Measurements from ENCODE around the gene CCDC66. TPM values are rescaled to one million over a fixed set of nuclear protein-coding genes. Genes with fewer than 3 reads are reported as not detected.

CCDC66 gene
- total RNA-seq, 1 experiment from 2014 or later: 23.0 TPM

- no peak for TF ChIP-seq CREB1 (CRISPR knock-in tag; IDR thresholded peaks at IDR 0.05)
- peak; percentile 75 for TF ChIP-seq HMGXB4 (CRISPR knock-in tag; IDR thresholded peaks at IDR 0.05)
- no peak for TF ChIP-seq ESRRA (CRISPR knock-in tag; IDR thresholded peaks at IDR 0.05; ENCODE audit: borderline replicate concordance)
- TF ChIP-seq GTF2I (CRISPR knock-in tag; conservative IDR thresholded peaks at IDR 0.05): no peak
- no peak for TF ChIP-seq ZNF219 (CRISPR knock-in tag; IDR thresholded peaks at IDR 0.05; ENCODE audit: borderline replicate concordance)
- TF ChIP-seq EMX1 (CRISPR knock-in tag; IDR thresholded peaks at IDR 0.05): no peak
- no peak for TF ChIP-seq ZNF425 (CRISPR knock-in tag; conservative IDR thresholded peaks at IDR 0.05)
- TF ChIP-seq CBFB (CRISPR knock-in tag; IDR thresholded peaks at IDR 0.05; ENCODE audit: low read depth): peak; percentile 27; the same call in 1 of the 2 replicates
- no peak for TF ChIP-seq ATF3 (CRISPR knock-in tag; conservative IDR thresholded peaks at IDR 0.05)
- no peak; the same call in 1 of the 2 replicates for TF ChIP-seq ZMAT4 (CRISPR knock-in tag; IDR thresholded peaks at IDR 0.05)
- TF ChIP-seq ZNF396 (CRISPR knock-in tag; IDR thresholded peaks at IDR 0.05; ENCODE audit: borderline replicate concordance): no peak
- peak; percentile 53; the same call in 1 of the 2 replicates for TF ChIP-seq ZBTB21 (CRISPR knock-in tag; IDR thresholded peaks at IDR 0.05; ENCODE audit: borderline replicate concordance)
- no peak; the same call in 1 of the 2 replicates for TF ChIP-seq USF1 (CRISPR knock-in tag; IDR thresholded peaks at IDR 0.05)
- 0 out of 2 replicates have a peak, but pooled peaks have one; percentile 30 for TF ChIP-seq IRF1 (CRISPR knock-in tag; IDR thresholded peaks at IDR 0.05)
These were observed at the start of gene CCDC66 (continued) for GRCh38 chr3:56556908-56557830.

- Mint-ChIP-seq H3K4me1 (peaks cover under 1% of the 10 kb centered on the region; the same call in 1 of the 2 replicates), H3K27me3 (ENCODE audit: low read depth) (no peaks in the 10 kb centered on the region; the same call in 1 of the 2 replicates), H3K9me3 (no peaks in the 10 kb centered on the region), H3K36me3 (no peaks in the 10 kb centered on the region), H3K27ac (no peak overlapping the region), H3K4me3 (no peak overlapping the region)
- ATAC-seq (no peak), DNase-seq (ENCODE audit: low spot score) (no peak)
- CTCF ChIA-PET: interaction anchor here (1.7 kb wide), 1 partner anchor 25 kb away, joined by 5 read pairs; no protein-coding TSS in a partner anchor
- POLR2A ChIA-PET: no interaction called here
- no peak for TF ChIP-seq ETV6 (CRISPR knock-in tag; IDR thresholded peaks at IDR 0.05)
- TF ChIP-seq EMX1 (CRISPR knock-in tag; IDR thresholded peaks at IDR 0.05): no peak
- TF ChIP-seq HMGXB4 (CRISPR knock-in tag; IDR thresholded peaks at IDR 0.05): no peak
- no peak for TF ChIP-seq SMAD3 (CRISPR knock-in tag; IDR thresholded peaks at IDR 0.05; ENCODE audit: borderline replicate concordance)
- TF ChIP-seq NFYB (CRISPR knock-in tag; conservative IDR thresholded peaks at IDR 0.05; ENCODE audit: low read depth): no peak
- TF ChIP-seq ERG (CRISPR knock-in tag; IDR thresholded peaks at IDR 0.05): no peak
- no peak for TF ChIP-seq ZNF232 (CRISPR knock-in tag; IDR thresholded peaks at IDR 0.05)
- no peak for TF ChIP-seq RELA (CRISPR knock-in tag; IDR thresholded peaks at IDR 0.05; ENCODE audit: borderline replicate concordance)
- TF ChIP-seq ZNF425 (CRISPR knock-in tag; conservative IDR thresholded peaks at IDR 0.05): no peak
- no peak for TF ChIP-seq USF1 (CRISPR knock-in tag; IDR thresholded peaks at IDR 0.05)
- no peak for TF ChIP-seq IRF2 (CRISPR knock-in tag; IDR thresholded peaks at IDR 0.05; ENCODE audit: borderline replicate concordance, low read depth)
These were observed 37.3 kb upstream of the CCDC66 start for GRCh38 chr3:56519641-56520040.

Measured in WTC11 (cell line).